Measurements from ENCODE around the gene KCNAB1.

KCNAB1 gene

GRCh38 chr3:156140001-156140595 lies 19.7 kb downstream of the KCNAB1 start:
- FAIRE-seq = no peak

- no peak for FAIRE-seq
Observed at GRCh38 chr3:156142702-156143101, 22.3 kb downstream of the KCNAB1 start.

- no peak for FAIRE-seq
Observed at GRCh38 chr3:156143136-156143535, 22.8 kb downstream of the KCNAB1 start.

- FAIRE-seq = no peak
Observed at GRCh38 chr3:156144060-156144459, 23.7 kb downstream of the KCNAB1 start.

- FAIRE-seq = no peak
Observed at GRCh38 chr3:156145866-156146265, 25.5 kb downstream of the KCNAB1 start.

GRCh38 chr3:156148345-156148945 lies 28.1 kb downstream of the KCNAB1 start:
- no peak for FAIRE-seq

- FAIRE-seq = no peak
Observed at GRCh38 chr3:156148946-156149381, 28.6 kb downstream of the KCNAB1 start.

GRCh38 chr3:156149876-156150275 lies 29.5 kb downstream of the KCNAB1 start:
- no peak for FAIRE-seq

- peak; percentile 98 for FAIRE-seq
Observed at GRCh38 chr3:156150434-156151066, 30.2 kb downstream of the KCNAB1 start.

- peak; percentile 93 for FAIRE-seq
Observed at GRCh38 chr3:156151824-156152428, 31.5 kb downstream of the KCNAB1 start.

- FAIRE-seq = no peak
Observed at GRCh38 chr3:156158656-156159295, 38.4 kb downstream of the KCNAB1 start.

- FAIRE-seq = no peak
Observed at GRCh38 chr3:156160647-156161046, 40.3 kb downstream of the KCNAB1 start.

- FAIRE-seq = peak; percentile 51
Observed at GRCh38 chr3:156161172-156161571, 40.8 kb downstream of the KCNAB1 start.

- no peak for FAIRE-seq
Observed at GRCh38 chr3:156163848-156164247, 43.5 kb downstream of the KCNAB1 start.

- FAIRE-seq = no peak
Observed at GRCh38 chr3:156166808-156167207, 46.4 kb downstream of the KCNAB1 start.

- no peak for FAIRE-seq
Observed at GRCh38 chr3:156170571-156170970, 50.2 kb downstream of the KCNAB1 start.

GRCh38 chr3:156171281-156172267 lies 51.2 kb downstream of the KCNAB1 start:
- no peak for FAIRE-seq

GRCh38 chr3:156172536-156172935 lies 52.2 kb downstream of the KCNAB1 start:
- no peak for FAIRE-seq

- FAIRE-seq = no peak
Observed at GRCh38 chr3:156174229-156174847, 54.0 kb downstream of the KCNAB1 start.

GRCh38 chr3:156175570-156175969 lies 55.2 kb downstream of the KCNAB1 start:
- no peak for FAIRE-seq

GRCh38 chr3:156176048-156176447 lies 55.7 kb downstream of the KCNAB1 start:
- peak; percentile 99 for FAIRE-seq
